ENCODE data around the gene CNMD. TPM values are rescaled to one million over a fixed set of nuclear protein-coding genes. Genes with fewer than 3 reads are reported as not detected.

Gene CNMD
- total RNA-seq, 2 experiments from 2014 or later, result not detected

DNA sequence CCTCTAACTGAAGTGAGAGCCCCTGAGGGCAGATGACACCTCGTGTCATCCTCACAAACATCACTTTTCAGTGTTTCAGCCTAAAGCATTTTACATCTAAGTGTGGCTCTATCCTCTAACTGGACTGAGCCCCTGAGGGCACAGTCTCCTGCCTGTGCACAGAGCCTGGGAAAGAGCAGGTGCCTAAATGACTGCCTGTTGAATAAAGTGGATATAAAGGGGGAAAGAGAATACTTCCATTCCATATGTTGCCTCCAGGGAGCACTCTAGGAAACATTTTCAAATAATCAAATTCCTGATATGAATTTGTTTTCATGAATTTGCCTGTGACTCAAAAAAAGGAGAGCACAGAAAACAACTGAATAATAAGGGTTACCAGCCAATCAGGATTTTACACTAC, 32.2 kb downstream of the CNMD start:
- TF ChIP-seq, protein P1, sequence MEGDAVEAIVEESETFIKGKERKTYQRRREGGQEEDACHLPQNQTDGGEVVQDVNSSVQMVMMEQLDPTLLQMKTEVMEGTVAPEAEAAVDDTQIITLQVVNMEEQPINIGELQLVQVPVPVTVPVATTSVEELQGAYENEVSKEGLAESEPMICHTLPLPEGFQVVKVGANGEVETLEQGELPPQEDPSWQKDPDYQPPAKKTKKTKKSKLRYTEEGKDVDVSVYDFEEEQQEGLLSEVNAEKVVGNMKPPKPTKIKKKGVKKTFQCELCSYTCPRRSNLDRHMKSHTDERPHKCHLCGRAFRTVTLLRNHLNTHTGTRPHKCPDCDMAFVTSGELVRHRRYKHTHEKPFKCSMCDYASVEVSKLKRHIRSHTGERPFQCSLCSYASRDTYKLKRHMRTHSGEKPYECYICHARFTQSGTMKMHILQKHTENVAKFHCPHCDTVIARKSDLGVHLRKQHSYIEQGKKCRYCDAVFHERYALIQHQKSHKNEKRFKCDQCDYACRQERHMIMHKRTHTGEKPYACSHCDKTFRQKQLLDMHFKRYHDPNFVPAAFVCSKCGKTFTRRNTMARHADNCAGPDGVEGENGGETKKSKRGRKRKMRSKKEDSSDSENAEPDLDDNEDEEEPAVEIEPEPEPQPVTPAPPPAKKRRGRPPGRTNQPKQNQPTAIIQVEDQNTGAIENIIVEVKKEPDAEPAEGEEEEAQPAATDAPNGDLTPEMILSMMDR (conservative IDR thresholded peaks at IDR 0.05; ENCODE audit: low read length), result no peak
- TF ChIP-seq EZH2phosphoT487 (IDR thresholded peaks at IDR 0.05; ENCODE audit: borderline replicate concordance, low read depth, low read length), result no peak
- no peak for DNase-seq (ENCODE audit: low spot score)
- Histone ChIP-seq H3K4me1 (ENCODE audit: insufficient read depth, low read length, poor library complexity, severe bottlenecking) (no peaks in the 10 kb centered on the region), H3K36me3 (ENCODE audit: insufficient read depth, low read length) (no peaks in the 10 kb centered on the region), H3K9me3 (ENCODE audit: low read length) (no peaks in the 10 kb centered on the region), H4K20me1 (ENCODE audit: insufficient read depth, low read length) (no peaks in the 10 kb centered on the region), H3K9me2 (ENCODE audit: insufficient read depth, low read length) (no peaks in the 10 kb centered on the region), H3K79me2 (ENCODE audit: insufficient read depth, low read depth, low read length) (no peaks in the 10 kb centered on the region), H3K4me2 (ENCODE audit: low read length) (no peak overlapping the region), H2AFZ (ENCODE audit: low read length) (no peak overlapping the region), H3K4me3 (ENCODE audit: low read depth, low read length, poor library complexity, severe bottlenecking) (no peak overlapping the region), H3K27ac (ENCODE audit: low read depth, low read length, poor library complexity, severe bottlenecking) (no peak overlapping the region)
- ChIA-PET POLR2A (no interaction called here), CTCF (ENCODE audit: unreplicated experiment) (no interaction called here)
- intact Hi-C loops (cut with micrococcal nuclease; ENCODE audit: unreplicated experiment), result no loop called here
- no TSS peak for BruUV-seq (replicated peaks)

GRCh38 chr13:52706081-52706480, 33.5 kb downstream of the CNMD start:
- H3K4me2 ChIP-seq (ENCODE audit: low read length), result no peak overlapping the region
- no peak for DNase-seq (ENCODE audit: low spot score)
- CTCF ChIA-PET (ENCODE audit: unreplicated experiment), result no interaction called here
- H3K27ac ChIP-seq (ENCODE audit: low read depth, low read length, poor library complexity, severe bottlenecking), result no peak overlapping the region
- no peaks in the 10 kb centered on the region for H3K9me2 ChIP-seq (ENCODE audit: insufficient read depth, low read length)
- H2AFZ ChIP-seq (ENCODE audit: low read length), result no peak overlapping the region
- no peaks in the 10 kb centered on the region for H3K79me2 ChIP-seq (ENCODE audit: insufficient read depth, low read depth, low read length)
- no TSS peak for BruUV-seq (replicated peaks)
- H3K4me3 ChIP-seq (ENCODE audit: low read depth, low read length, poor library complexity, severe bottlenecking), result no peak overlapping the region
- TF ChIP-seq EZH2phosphoT487 (IDR thresholded peaks at IDR 0.05; ENCODE audit: borderline replicate concordance, low read depth, low read length), result no peak
- TF ChIP-seq, protein P1 (conservative IDR thresholded peaks at IDR 0.05; ENCODE audit: low read length), result no peak
- no peaks in the 10 kb centered on the region for H3K36me3 ChIP-seq (ENCODE audit: insufficient read depth, low read length)
- POLR2A ChIA-PET, result no interaction called here
- no peaks in the 10 kb centered on the region for H4K20me1 ChIP-seq (ENCODE audit: insufficient read depth, low read length)
- H3K9me3 ChIP-seq (ENCODE audit: low read length), result no peaks in the 10 kb centered on the region
- H3K4me1 ChIP-seq (ENCODE audit: insufficient read depth, low read length, poor library complexity, severe bottlenecking), result no peaks in the 10 kb centered on the region
- intact Hi-C loops (cut with micrococcal nuclease; ENCODE audit: unreplicated experiment), result no loop called here

- intact Hi-C loops (cut with micrococcal nuclease; ENCODE audit: unreplicated experiment), result no loop called here
- no peaks in the 10 kb centered on the region for H3K79me2 ChIP-seq (ENCODE audit: insufficient read depth, low read depth, low read length)
- ChIA-PET POLR2A (interaction anchor here (1.2 to 1.6 kb wide), 3 partner anchors 10 to 27 kb away, joined by 3 to 5 read pairs (median 4); no protein-coding TSS in a partner anchor), CTCF (ENCODE audit: unreplicated experiment) (no interaction called here)
- no peaks in the 10 kb centered on the region for H3K4me1 ChIP-seq (ENCODE audit: insufficient read depth, low read length, poor library complexity, severe bottlenecking)
- BruUV-seq (replicated peaks), result no TSS peak
- TF ChIP-seq, protein P1 (conservative IDR thresholded peaks at IDR 0.05; ENCODE audit: low read length), result no peak
- no peak for TF ChIP-seq EZH2phosphoT487 (IDR thresholded peaks at IDR 0.05; ENCODE audit: borderline replicate concordance, low read depth, low read length)
- no peaks in the 10 kb centered on the region for H4K20me1 ChIP-seq (ENCODE audit: insufficient read depth, low read length)
- DNase-seq (ENCODE audit: low spot score), result no peak
- H3K4me3 ChIP-seq (ENCODE audit: low read depth, low read length, poor library complexity, severe bottlenecking), result no peak overlapping the region
- no peak overlapping the region for H3K27ac ChIP-seq (ENCODE audit: low read depth, low read length, poor library complexity, severe bottlenecking)
- no peak overlapping the region for H2AFZ ChIP-seq (ENCODE audit: low read length)
- no peaks in the 10 kb centered on the region for H3K36me3 ChIP-seq (ENCODE audit: insufficient read depth, low read length)
- no peaks in the 10 kb centered on the region for H3K9me3 ChIP-seq (ENCODE audit: low read length)
- H3K4me2 ChIP-seq (ENCODE audit: low read length), result no peak overlapping the region
- H3K9me2 ChIP-seq (ENCODE audit: insufficient read depth, low read length), result no peaks in the 10 kb centered on the region
Observed at GRCh38 chr13:52703482-52703881, 36.1 kb downstream of the CNMD start.
